GM12892 (cell line): ENCODE measurements around the gene MGLL.

ENCODE experiments used
- DNase-seq: peaks from one replicate; pipeline ENCODE4 v3.0.0; 2011; ENCODE audit not compliant: insufficient read length
- FAIRE-seq: peaks from 2 replicates; lab custom pipeline; 2011; peaks lifted over from hg19 to GRCh38; lab: Jason Lieb, UNC
- POLR2A ChIP-seq: IDR thresholded peaks from 2 replicates; pipeline ENCODE4 v1.6.1; 2011; ENCODE audit warnings: low read depth, low read length, control low read depth
- POLR2AphosphoS5 ChIP-seq: IDR thresholded peaks from 2 replicates; pipeline ENCODE4 v1.6.1; 2011; ENCODE audit warnings: low read depth, low read length, control low read depth
- TAF1 ChIP-seq: IDR thresholded peaks from 2 replicates; pipeline ENCODE4 v1.6.1; 2011; ENCODE audit warnings: low read depth, mild to moderate bottlenecking, control low read depth, low read length, borderline replicate concordance

Gene MGLL

DNA sequence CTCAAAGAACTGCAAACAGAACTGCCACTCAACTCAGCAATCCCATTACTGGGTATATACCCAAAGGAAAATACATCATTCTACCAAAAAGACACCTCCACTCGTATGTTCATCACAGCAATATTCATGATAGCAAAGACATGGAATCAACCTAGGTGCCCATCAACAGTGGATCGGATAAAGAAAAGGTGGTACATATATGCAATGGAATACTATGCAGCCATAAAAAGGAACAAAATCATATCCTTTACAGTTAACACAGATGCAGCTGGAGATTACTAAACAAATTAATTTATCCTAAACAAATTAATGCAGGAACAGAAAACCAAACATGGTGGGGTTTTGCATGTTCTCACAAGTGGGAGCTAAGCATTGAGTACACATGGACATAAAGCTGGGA, 27.3 kb downstream of the MGLL start:
- TF ChIP-seq POLR2AphosphoS5: no peak
- no peak for TF ChIP-seq TAF1
- TF ChIP-seq POLR2A: no peak
- no peak for FAIRE-seq
- no peak for DNase-seq

GRCh38 chr3:127794402-127794801, 27.9 kb downstream of the MGLL start:
- FAIRE-seq (no peak), DNase-seq (no peak)
- TF ChIP-seq TAF1 (no peak), POLR2AphosphoS5 (no peak), POLR2A (no peak)

DNA sequence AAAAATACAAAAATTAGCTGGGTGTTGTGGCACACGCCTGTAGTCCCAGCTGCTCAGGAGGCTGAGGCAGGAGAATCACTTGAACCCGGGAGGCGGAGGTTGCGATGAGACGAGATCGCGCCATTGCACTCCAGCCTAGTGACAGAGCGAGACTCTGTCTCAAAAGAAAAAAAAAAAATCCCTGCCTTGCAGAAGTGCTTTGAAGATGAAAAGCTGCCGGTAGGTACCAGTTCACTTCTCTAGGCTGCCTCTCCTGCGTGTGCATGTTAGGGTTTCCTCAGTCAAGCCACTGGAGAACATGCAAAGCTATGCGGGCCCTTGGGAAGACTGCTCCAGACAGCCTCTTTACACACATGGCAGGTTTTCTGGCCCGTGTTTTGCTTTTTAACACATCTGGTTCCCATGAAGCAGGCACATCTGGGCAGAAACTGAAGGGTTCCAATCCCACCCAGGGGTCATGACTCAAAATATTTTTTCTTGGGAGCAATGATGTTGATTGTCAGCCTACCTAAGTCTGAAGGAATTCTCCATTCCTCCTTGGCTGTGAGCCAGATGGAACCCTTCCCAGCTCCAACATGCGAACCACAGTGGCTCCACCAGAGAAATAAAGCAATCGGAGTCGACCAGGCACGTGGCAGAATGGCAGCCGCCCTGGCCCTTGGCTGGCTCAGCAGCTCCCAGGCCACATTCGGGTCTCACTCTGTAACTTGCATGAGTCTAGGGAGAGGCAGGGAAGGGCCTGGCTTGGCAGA, 29.6 kb downstream of the MGLL start:
- FAIRE-seq: no peak
- TF ChIP-seq POLR2AphosphoS5 (no peak), POLR2A (no peak), TAF1 (no peak)
- DNase-seq: no peak

DNA sequence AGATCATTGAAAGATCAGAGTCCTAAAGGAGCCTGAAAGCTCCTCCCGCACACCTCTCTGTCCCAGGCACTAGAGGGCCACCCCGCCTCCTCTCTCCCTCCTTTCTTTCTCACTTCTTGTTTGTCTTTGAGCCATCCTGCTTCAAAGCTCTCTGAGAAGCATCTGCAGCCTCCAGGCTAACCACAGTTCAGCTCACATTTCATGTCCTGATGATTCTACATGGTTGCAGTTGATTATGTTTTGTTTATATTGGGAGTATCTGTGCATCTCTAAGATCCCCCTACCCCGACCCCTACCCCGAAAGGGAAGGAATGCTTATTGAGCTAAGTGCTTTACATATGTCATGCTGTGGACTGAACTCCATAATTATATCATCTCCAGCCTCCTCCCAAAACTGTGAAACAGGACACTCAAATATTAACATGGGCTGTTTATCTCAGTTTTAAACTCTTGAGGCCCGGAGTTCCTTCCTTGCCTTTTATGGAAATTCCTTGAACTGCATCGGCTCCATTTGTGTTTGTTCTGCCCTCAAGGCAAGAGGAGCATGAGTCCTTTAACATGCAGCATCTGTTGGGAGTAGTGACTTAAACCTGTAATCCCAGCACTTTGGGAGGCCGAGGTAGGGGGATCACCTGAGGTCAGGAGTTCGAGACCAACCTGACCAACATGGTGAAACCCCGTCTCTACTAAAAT, 30.9 kb downstream of the MGLL start:
- TF ChIP-seq POLR2AphosphoS5: no peak
- DNase-seq (peak; percentile 61), FAIRE-seq (peak; percentile 70)

GRCh38 chr3:127790882-127791183, 31.5 kb downstream of the MGLL start:
- TF ChIP-seq TAF1 (no peak), POLR2A (no peak), POLR2AphosphoS5 (no peak)
- FAIRE-seq: no peak
- DNase-seq: no peak

DNA sequence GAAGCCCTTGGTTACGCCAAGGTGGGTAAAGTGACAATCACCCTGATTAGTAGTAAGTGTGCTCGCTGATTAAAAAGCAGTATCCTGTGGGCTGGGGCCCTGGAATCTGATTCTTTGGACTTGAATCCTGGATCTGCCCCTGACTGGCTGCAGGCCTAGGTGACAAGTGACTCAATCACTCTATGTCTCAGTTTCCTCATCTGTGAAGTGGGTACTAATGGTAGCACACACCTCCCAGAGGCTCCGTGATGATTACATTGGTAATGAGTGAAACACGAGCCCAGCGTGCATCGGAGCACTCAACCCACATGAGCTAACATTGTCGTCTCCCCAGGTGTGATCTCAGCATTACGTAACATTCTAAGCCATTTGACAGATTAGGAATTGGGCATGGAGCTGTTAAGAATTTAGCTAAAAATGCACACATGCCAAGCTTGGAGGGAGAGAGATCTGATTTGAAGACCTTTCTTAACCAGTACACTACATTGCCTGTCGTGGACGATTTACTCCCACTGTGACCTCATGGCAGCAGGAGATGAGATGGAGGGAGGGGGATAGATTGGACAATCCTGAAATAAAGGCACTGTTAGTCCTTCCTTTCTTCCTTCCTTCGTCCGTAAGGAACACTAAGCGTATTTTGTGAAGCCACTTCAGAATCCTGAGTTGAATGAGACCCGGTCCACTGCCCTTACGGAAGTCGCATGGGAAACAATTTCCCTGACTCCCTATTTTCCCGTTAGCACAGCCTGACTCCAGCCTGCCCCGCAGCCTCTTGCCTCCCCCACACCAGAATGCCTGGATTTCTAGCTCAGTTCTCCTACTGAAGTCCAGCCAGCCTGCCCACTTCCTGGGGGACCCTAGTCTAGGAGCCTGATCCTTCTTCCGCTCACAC, 32.1 kb downstream of the MGLL start:
- DNase-seq (no peak), FAIRE-seq (no peak)
- TF ChIP-seq POLR2AphosphoS5 (no peak), POLR2A (no peak), TAF1 (no peak)

GRCh38 chr3:127789051-127789450, 33.3 kb downstream of the MGLL start:
- FAIRE-seq: no peak
- DNase-seq: no peak
- TF ChIP-seq POLR2A: no peak
- no peak for TF ChIP-seq POLR2AphosphoS5
- no peak for TF ChIP-seq TAF1

DNA sequence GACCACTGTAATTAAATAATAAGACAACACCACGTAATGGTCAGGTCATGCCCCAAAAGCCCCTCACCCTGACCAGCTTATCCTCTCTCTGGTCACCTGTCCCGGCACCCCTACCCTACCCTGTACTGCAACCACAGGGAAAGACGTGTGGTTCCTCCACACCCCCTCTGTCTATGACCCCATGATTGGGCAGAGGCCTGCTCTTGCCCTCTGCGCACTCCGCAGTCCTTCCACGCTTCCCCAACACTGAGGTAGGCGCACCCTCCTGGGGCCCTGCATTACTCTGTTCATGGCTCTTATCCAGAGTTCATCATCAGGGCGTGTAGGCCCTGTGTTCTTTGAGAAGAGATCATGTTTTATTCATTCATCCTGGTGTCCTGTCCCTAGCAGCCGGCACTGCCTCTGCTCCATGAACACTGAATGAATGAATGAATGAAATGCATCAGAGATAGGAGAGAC, 33.8 kb downstream of the MGLL start:
- FAIRE-seq (no peak), DNase-seq (no peak)
- no peak for TF ChIP-seq POLR2AphosphoS5
- no peak for TF ChIP-seq TAF1
- TF ChIP-seq POLR2A: no peak

DNA sequence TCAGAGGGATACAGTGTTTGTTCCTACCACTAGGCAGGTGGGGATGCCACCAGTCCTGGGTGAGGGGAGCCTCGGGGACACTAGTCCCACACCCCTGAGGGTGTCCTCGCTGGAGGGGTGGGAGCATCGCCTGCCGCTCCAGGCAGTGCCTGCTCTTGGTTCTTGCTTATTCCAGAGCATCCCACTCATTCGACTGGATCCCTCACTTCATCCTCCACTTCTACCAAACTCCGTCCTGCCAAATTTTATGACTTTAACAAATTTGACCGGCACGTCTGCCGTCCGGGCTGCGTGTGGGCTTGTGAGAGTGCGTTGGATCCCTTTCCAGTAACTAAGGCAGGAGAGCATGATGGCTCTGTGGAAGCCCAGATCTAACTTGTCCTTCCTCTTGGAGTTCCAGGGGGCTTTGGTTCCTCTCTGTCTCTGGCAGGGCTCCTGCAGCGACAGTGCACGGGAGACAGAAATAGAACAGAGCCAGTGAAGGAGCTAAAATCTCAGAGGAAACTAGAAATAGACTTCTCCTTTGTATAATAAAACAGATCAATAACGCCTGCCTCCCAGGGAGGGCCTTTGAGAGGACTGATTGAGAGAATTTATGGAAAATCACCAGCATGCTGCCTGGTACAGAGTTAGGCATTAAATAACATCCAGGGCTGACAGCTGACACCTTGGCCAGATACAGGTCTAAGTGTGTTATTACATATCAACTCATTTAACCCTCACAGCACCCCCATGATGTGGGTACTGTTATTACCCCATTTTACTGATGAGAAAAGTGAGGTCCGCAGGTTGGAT, 34.5 kb downstream of the MGLL start:
- TF ChIP-seq POLR2AphosphoS5 (no peak), TAF1 (no peak), POLR2A (no peak)
- FAIRE-seq (no peak), DNase-seq (no peak)

- FAIRE-seq (no peak), DNase-seq (no peak)
- TF ChIP-seq TAF1: no peak
- TF ChIP-seq POLR2AphosphoS5: no peak
- no peak for TF ChIP-seq POLR2A
These were observed 35.2 kb downstream of the MGLL start for GRCh38 chr3:127787071-127787490.
